Activated CD8-positive, alpha-beta T cell treated with anti-CD3 and anti-CD28 coated beads for 36 hours (primary cell): ENCODE results near the gene PDE4B. TPM values are rescaled to one million over a fixed set of nuclear protein-coding genes. Genes with fewer than 3 reads are reported as not detected.
"Not testable (repeated sequence)": the region's sequence is repeated elsewhere in the genome, so short reads cannot be mapped to it uniquely, and the experiment has no call there.

Source experiments
- ATAC-seq: fragments of 200-7000 bp; cut with Tn5 transposase; one replicate; pipeline ENCODE4 v1.10.0; 2021; ENCODE audit warnings: mild to moderate bottlenecking, moderate library complexity
- CTCF ChIA-PET: fragments of 350-600 bp; sonication (Branson Sonifier 250); formaldehyde crosslinking; loops from one replicate; lab custom pipeline; 2021; ENCODE audit warnings: antibody characterized with exemption; lab: Charles Lee
- POLR2A ChIA-PET: fragments of 350-600 bp; sonication (Branson Sonifier 250); formaldehyde crosslinking; loops from one replicate; lab custom pipeline; 2021; ENCODE audit warnings: antibody characterized with exemption; lab: Charles Lee
- DNase-seq: peaks from one replicate; pipeline ENCODE4 v3.0.0-alpha.2; 2020
- H3K27ac Mint-ChIP-seq: one replicate; pipeline ENCODE4 v1.8.0; 2021; ENCODE audit warnings: mild to moderate bottlenecking, mixed read lengths
- H3K27me3 Mint-ChIP-seq: one replicate; pipeline ENCODE4 v1.8.0; 2021; ENCODE audit warnings: mixed read lengths
- H3K36me3 Mint-ChIP-seq: one replicate; pipeline ENCODE4 v1.8.0; 2021; ENCODE audit warnings: low read depth, mixed read lengths
- H3K4me1 Mint-ChIP-seq: one replicate; pipeline ENCODE4 v1.8.0; 2021; ENCODE audit warnings: low read depth, mixed read lengths
- H3K4me3 Mint-ChIP-seq: one replicate; pipeline ENCODE4 v1.8.0; 2021; ENCODE audit warnings: mild to moderate bottlenecking, moderate library complexity, mixed read lengths
- H3K9me3 Mint-ChIP-seq: one replicate; pipeline ENCODE4 v1.8.0; 2021; ENCODE audit warnings: mixed read lengths
- intact Hi-C: fragments of 100-400 bp; cut with micrococcal nuclease; formaldehyde crosslinking; loops from one replicate; pipeline ENCODE4 v1.10.0; 2022
- total RNA-seq, 2 experiments: library from RNA; stranded (reverse); gene quantifications; one replicate each; pipeline ENCODE4 v1.2.3, GENCODE V29; 2021
- TF ChIP-seq, protein P1 (sequence below): fragments of 200-600 bp; IDR thresholded peaks from one replicate; pipeline ENCODE4 v1.8.0; 2022; ENCODE audit warnings: antibody characterized with exemption, mild to moderate bottlenecking

PDE4B gene
- total RNA-seq, 2 experiments from 2014 or later: 32.4 to 33.1 TPM

DNA sequence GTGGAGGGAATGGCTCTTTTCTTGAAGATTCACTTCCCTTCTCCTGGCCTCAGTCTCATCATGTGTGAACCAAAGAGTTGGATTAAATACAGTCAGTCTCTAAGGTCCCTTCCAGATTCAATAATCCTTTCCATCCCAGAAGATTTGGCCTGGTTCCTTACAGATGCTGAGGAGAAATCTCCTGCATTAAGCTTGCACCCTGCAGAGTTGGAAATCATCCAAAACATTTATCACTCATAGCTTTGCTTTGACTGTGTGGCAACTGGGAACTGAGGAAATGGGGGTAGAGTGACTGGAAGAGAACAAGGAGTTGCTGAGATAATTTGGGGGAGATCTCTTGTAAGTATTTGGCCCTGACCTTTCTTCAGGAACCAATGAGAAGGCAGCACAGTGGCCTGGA is 520.7 kb downstream of the PDE4B start:
- POLR2A ChIA-PET: no interaction called here
- CTCF ChIA-PET: interaction anchor here (2.4 kb wide), 1 partner anchor 133 kb away, joined by 5 read pairs; no protein-coding TSS in a partner anchor
- Mint-ChIP-seq H3K27me3 (no peaks in the 10 kb centered on the region), H3K4me1 (peaks cover 10% of the 10 kb centered on the region), H3K27ac (no peak overlapping the region), H3K36me3 (no peaks in the 10 kb centered on the region), H3K4me3 (no peak overlapping the region), H3K9me3 (no peaks in the 10 kb centered on the region)
- TF ChIP-seq, protein P1, sequence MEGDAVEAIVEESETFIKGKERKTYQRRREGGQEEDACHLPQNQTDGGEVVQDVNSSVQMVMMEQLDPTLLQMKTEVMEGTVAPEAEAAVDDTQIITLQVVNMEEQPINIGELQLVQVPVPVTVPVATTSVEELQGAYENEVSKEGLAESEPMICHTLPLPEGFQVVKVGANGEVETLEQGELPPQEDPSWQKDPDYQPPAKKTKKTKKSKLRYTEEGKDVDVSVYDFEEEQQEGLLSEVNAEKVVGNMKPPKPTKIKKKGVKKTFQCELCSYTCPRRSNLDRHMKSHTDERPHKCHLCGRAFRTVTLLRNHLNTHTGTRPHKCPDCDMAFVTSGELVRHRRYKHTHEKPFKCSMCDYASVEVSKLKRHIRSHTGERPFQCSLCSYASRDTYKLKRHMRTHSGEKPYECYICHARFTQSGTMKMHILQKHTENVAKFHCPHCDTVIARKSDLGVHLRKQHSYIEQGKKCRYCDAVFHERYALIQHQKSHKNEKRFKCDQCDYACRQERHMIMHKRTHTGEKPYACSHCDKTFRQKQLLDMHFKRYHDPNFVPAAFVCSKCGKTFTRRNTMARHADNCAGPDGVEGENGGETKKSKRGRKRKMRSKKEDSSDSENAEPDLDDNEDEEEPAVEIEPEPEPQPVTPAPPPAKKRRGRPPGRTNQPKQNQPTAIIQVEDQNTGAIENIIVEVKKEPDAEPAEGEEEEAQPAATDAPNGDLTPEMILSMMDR: no peak
- ATAC-seq (no peak), DNase-seq (no peak)
- intact Hi-C loops: no loop called here

DNA sequence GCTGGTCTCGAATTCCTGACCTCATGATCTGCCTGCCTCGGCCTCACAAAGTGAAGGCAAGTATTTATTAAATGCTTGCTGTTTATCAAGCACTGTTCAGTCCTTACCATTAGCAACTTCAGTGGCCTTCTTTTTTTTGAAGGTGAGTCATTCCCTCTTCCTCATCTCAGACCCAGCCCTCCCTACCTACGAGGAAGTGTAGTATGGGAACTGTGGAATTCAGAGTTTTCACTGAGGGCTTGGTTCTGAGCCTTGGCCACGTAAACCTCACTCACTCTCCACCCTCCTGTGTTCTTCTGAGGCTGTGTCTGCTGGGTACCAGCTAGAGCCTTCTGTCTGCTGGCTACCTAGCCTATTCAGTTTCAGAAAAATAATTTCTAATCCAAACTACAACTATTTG is 523.0 kb downstream of the PDE4B start:
- intact Hi-C loops: no loop called here
- ATAC-seq: no peak
- H3K27ac Mint-ChIP-seq: no peak overlapping the region
- no peaks in the 10 kb centered on the region for H3K9me3 Mint-ChIP-seq
- peaks cover 10% of the 10 kb centered on the region for H3K4me1 Mint-ChIP-seq
- H3K4me3 Mint-ChIP-seq: no peak overlapping the region
- H3K36me3 Mint-ChIP-seq: no peaks in the 10 kb centered on the region
- TF ChIP-seq, protein P1: no peak
- POLR2A ChIA-PET: interaction anchor here (0.7 kb wide), 1 partner anchor 654 kb away, joined by 3 read pairs; no protein-coding TSS in a partner anchor
- DNase-seq: no peak
- no peaks in the 10 kb centered on the region for H3K27me3 Mint-ChIP-seq
- CTCF ChIA-PET: no interaction called here

DNA sequence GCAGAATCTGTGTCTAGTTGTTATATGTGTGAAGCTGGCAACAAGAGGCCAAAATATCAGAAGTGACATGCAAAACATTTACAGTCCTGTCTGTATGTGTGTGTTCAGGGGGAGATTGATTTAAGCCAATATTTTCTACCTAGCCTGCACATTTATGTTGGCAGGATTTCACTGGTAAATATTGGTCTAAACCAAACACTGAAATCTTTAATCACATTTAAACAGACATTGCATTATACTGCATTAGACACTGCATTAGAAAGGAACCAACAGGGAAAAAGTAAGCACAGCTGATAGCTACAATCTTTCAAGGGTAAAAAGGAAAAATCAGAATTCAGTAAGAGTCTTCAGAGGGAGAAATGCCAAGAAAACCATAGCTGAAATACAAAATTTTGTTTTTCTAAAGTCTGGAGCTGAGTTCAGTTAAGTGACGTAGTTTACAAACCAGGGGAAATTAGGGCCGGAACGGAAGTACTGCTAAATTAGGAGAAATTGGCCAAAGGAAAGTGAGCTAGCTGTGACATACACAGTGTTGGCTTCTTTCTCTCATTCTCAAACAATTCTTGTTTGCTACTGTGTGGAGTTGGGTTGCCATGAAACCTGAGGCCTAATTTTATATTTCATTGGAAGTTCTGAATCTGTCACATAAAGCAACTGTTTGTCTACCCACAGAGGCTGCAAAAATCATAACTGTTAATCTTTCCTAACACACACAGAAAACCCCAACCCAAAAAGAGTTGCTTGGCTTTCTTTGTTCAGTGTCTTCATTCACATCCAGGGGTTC is 524.0 kb downstream of the PDE4B start:
- no peaks in the 10 kb centered on the region for H3K27me3 Mint-ChIP-seq
- ChIA-PET POLR2A (no interaction called here), CTCF (interaction anchor here (0.7 to 2.2 kb wide), 2 partner anchors 10 to 13 kb away, joined by 3 to 8 read pairs; no protein-coding TSS in a partner anchor)
- TF ChIP-seq, protein P1: no peak
- H3K9me3 Mint-ChIP-seq: peaks cover 5% of the 10 kb centered on the region
- no peaks in the 10 kb centered on the region for H3K36me3 Mint-ChIP-seq
- ATAC-seq (peak; percentile 42), DNase-seq (no peak)
- H3K4me3 Mint-ChIP-seq: no peak overlapping the region
- peaks cover 10% of the 10 kb centered on the region for H3K4me1 Mint-ChIP-seq
- intact Hi-C loops: no loop called here
- no peak overlapping the region for H3K27ac Mint-ChIP-seq

DNA sequence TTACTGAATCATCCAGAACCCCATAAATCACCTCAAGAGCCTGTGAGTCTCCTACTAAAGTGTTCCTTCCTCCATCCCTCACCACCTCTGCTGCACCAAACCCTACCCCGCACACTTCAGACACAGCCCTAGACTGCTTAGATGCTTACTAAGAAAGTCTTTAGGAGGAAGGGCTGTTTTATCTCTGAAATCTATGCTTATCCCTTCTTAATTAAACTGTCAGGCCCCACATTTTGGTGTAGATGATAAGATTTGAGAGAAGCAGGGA is 524.5 kb downstream of the PDE4B start:
- Mint-ChIP-seq H3K27me3 (no peaks in the 10 kb centered on the region), H3K9me3 (peaks cover 5% of the 10 kb centered on the region), H3K4me1 (peaks cover 10% of the 10 kb centered on the region), H3K4me3 (no peak overlapping the region), H3K27ac (no peak overlapping the region), H3K36me3 (no peaks in the 10 kb centered on the region)
- POLR2A ChIA-PET: no interaction called here
- CTCF ChIA-PET: interaction anchor here (0.7 to 2.2 kb wide), 2 partner anchors 10 to 14 kb away, joined by 3 to 8 read pairs; no protein-coding TSS in a partner anchor
- TF ChIP-seq, protein P1: no peak
- DNase-seq (no peak), ATAC-seq (no peak)
- intact Hi-C loops: no loop called here

DNA sequence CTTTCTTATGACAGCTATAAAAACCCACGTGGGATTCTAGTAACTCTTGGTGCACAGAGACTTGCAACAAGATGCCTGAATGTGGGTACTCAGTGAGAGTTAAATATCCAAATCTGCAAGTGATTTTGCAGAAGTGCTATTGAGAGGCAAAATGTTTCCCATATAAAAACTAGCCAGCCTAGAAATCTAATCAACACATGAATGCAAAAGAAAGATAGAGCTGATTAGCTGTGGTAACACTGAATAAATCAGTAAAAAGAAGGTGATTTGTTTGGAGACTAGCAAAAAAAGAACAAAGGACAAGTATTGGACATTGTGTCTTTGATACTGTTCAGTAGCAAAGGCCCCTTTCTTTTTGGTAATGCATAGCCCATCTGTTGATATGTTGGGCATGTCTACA is 527.5 kb downstream of the PDE4B start:
- H3K4me3 Mint-ChIP-seq: no peak overlapping the region
- POLR2A ChIA-PET: interaction anchor here (0.7 to 1.6 kb wide), 2 partner anchors 14 to 317 kb away, joined by 4 to 5 read pairs; no protein-coding TSS in a partner anchor
- H3K36me3 Mint-ChIP-seq: no peaks in the 10 kb centered on the region
- ATAC-seq (no peak), DNase-seq (no peak)
- CTCF ChIA-PET: interaction anchor here (3.4 kb wide), 1 partner anchor 15 kb away, joined by 10 read pairs; no protein-coding TSS in a partner anchor
- peaks cover 25% of the 10 kb centered on the region for H3K4me1 Mint-ChIP-seq
- H3K9me3 Mint-ChIP-seq: peaks cover 5% of the 10 kb centered on the region
- TF ChIP-seq, protein P1: no peak
- intact Hi-C loops: no loop called here
- H3K27ac Mint-ChIP-seq: no peak overlapping the region
- H3K27me3 Mint-ChIP-seq: no peaks in the 10 kb centered on the region

DNA sequence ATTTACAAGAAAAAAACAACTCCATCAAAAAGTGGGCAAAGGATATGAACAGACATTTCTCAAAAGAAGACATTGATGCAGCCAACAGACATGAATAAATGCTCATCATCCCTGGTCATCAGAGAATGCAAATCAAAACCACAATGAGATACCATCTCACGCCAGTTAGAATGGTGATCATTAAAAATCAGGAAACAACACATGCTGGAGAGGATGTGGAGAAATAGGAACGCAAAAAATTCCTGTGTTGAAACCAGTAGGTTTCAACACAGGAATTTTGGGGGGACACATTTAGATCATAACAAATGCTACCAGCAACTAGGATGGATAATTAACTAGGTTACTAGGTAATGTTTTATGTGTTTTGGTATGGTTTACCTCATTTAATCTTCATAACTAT is 529.8 kb downstream of the PDE4B start:
- POLR2A ChIA-PET: not testable (repeated sequence)

More for the DNA sequence above, 529.8 kb downstream of the PDE4B start:
- H3K36me3 Mint-ChIP-seq, H3K27ac Mint-ChIP-seq, DNase-seq, H3K9me3 Mint-ChIP-seq, H3K4me3 Mint-ChIP-seq, intact Hi-C loops, ATAC-seq, H3K27me3 Mint-ChIP-seq: not testable (repeated sequence)
- CTCF ChIA-PET: interaction anchor here (0.9 to 1.4 kb wide), 2 partner anchors 55 to 69 kb away, joined by 3 read pairs; no protein-coding TSS in a partner anchor
- H3K4me1 Mint-ChIP-seq: peaks cover 34% of the 10 kb centered on the region
